ENCODE measurements around the gene PLD1.
"Not testable (repeated sequence)": the region's sequence is repeated elsewhere in the genome, so short reads cannot be mapped to it uniquely, and the experiment has no call there.

Gene PLD1

GRCh38 chr3:171606151-171606751 is 204.0 kb downstream of the PLD1 start:
- no peak for DNase-seq

GRCh38 chr3:171604370-171604769 is 205.9 kb downstream of the PLD1 start:
- DNase-seq = no peak

GRCh38 chr3:171602072-171602471 is 208.2 kb downstream of the PLD1 start:
- no peak for DNase-seq

GRCh38 chr3:171600030-171600429 is 210.3 kb downstream of the PLD1 start:
- DNase-seq = no peak

GRCh38 chr3:171598990-171599389 is 211.3 kb downstream of the PLD1 start:
- DNase-seq = no peak

GRCh38 chr3:171592786-171593185 is 217.5 kb downstream of the PLD1 start:
- no peak for DNase-seq

- no peak for DNase-seq
Observed at GRCh38 chr3:171591070-171591469, 219.2 kb downstream of the PLD1 start.

- no peak for DNase-seq
Observed at GRCh38 chr3:171586274-171586673, 224.0 kb downstream of the PLD1 start.

- no peak for DNase-seq
Observed at GRCh38 chr3:171585039-171585438, 225.2 kb downstream of the PLD1 start.

GRCh38 chr3:171584100-171584499 is 226.2 kb downstream of the PLD1 start:
- DNase-seq = no peak

- no peak for DNase-seq
Observed at GRCh38 chr3:171574556-171575240, 235.6 kb downstream of the PLD1 start.

- no peak for DNase-seq
Observed at GRCh38 chr3:171569571-171570132, 240.6 kb downstream of the PLD1 start.

GRCh38 chr3:171568766-171569165 is 241.5 kb downstream of the PLD1 start:
- no peak for DNase-seq

- no peak for DNase-seq
Observed at GRCh38 chr3:171566803-171567422, 243.4 kb downstream of the PLD1 start.

- no peak for DNase-seq
Observed at GRCh38 chr3:171565481-171566058, 244.7 kb downstream of the PLD1 start.

- no peak for DNase-seq
Observed at GRCh38 chr3:171564748-171565480, 245.4 kb downstream of the PLD1 start.

GRCh38 chr3:171563298-171563697 is 247.0 kb downstream of the PLD1 start:
- DNase-seq = no peak

GRCh38 chr3:171562459-171562858 is 247.8 kb downstream of the PLD1 start:
- DNase-seq = not testable (repeated sequence)

GRCh38 chr3:171561596-171562323 is 248.5 kb downstream of the PLD1 start:
- DNase-seq = no peak

- no peak for DNase-seq
Observed at GRCh38 chr3:171559586-171559985, 250.7 kb downstream of the PLD1 start.

GRCh38 chr3:171558188-171558696 is 252.0 kb downstream of the PLD1 start:
- no peak for DNase-seq

- no peak for DNase-seq
Observed at GRCh38 chr3:171557173-171557572, 253.1 kb downstream of the PLD1 start.
